HepG2 (cell line): ENCODE results near the gene GLIPR1L2. TPM values are rescaled to one million over a fixed set of nuclear protein-coding genes. Genes with fewer than 3 reads are reported as not detected.

Experiments used
- BRD4 ChIP-seq: sonication (generic); formaldehyde crosslinking; IDR thresholded peaks from 2 replicates; pipeline ENCODE4 v1.4.0; 2020; ENCODE audit warnings: missing genetic modification reagents
- CEBPZ ChIP-seq: IDR thresholded peaks from 2 replicates; pipeline ENCODE4 v1.6.1; 2012; ENCODE audit warnings: low read length, improper control_type of control experiment
- DPF2 ChIP-seq: sonication (generic); formaldehyde crosslinking; IDR thresholded peaks from 2 replicates; pipeline ENCODE4 v1.4.0; 2020; ENCODE audit warnings: mild to moderate bottlenecking, low read depth, missing genetic modification reagents, borderline replicate concordance
- HNRNPK ChIP-seq: fragments of 200-400 bp; formaldehyde crosslinking; IDR thresholded peaks from 2 replicates; pipeline ENCODE4 v1.6.1; 2018; ENCODE audit warnings: low read length, low read depth, moderate library complexity, mild to moderate bottlenecking; ENCODE audit not compliant: poor library complexity, severe bottlenecking
- MBNL3 ChIP-seq: fragments of 250-450 bp; sonication (Bioruptor Pico); conservative IDR thresholded peaks from 2 replicates; pipeline ENCODE4 v1.8.0; 2022; ENCODE audit warnings: mild to moderate bottlenecking, inconsistent platforms
- MLLT10 ChIP-seq: sonication (generic); formaldehyde crosslinking; IDR thresholded peaks from 2 replicates; pipeline ENCODE4 v1.4.0; 2020; ENCODE audit warnings: missing genetic modification reagents
- NFRKB ChIP-seq: fragments of 450-650 bp; IDR thresholded peaks from 2 replicates; pipeline ENCODE4 v1.6.1; 2017
- PRMT3 ChIP-seq: sonication (generic); formaldehyde crosslinking; IDR thresholded peaks from 2 replicates; pipeline ENCODE4 v1.8.1; 2022; ENCODE audit warnings: low read depth, mild to moderate bottlenecking, moderate library complexity, missing genetic modification reagents, borderline replicate concordance
- RAD51 ChIP-seq: fragments of 450-650 bp; IDR thresholded peaks from 2 replicates; pipeline ENCODE4 v1.6.1; 2016; ENCODE audit warnings: borderline replicate concordance
- SMYD3 ChIP-seq: sonication (generic); formaldehyde crosslinking; IDR thresholded peaks from 2 replicates; pipeline ENCODE4 v1.8.1; 2023; ENCODE audit warnings: mild to moderate bottlenecking, missing genetic modification reagents
- SNAPC2 ChIP-seq: sonication (generic); formaldehyde crosslinking; IDR thresholded peaks from 2 replicates; pipeline ENCODE4 v1.8.1; 2022; ENCODE audit warnings: mild to moderate bottlenecking, missing genetic modification reagents
- TBP ChIP-seq: sonication (generic); formaldehyde crosslinking; IDR thresholded peaks from 2 replicates; pipeline ENCODE4 v1.5.0; 2020; ENCODE audit warnings: missing genetic modification reagents
- TBX2 ChIP-seq: sonication (generic); formaldehyde crosslinking; IDR thresholded peaks from 2 replicates; pipeline ENCODE4 v1.5.0; 2020; ENCODE audit warnings: missing genetic modification reagents, mild to moderate bottlenecking, borderline replicate concordance
- TCF12 ChIP-seq, 2 experiments: fragments of 450-650 bp in 1 of 2; sonication (generic) in 1 of 2; formaldehyde crosslinking in 1 of 2; IDR thresholded peaks; 2 replicates each; pipeline versions ENCODE4 v1.6.1 to v1.8.0; 2017 to 2022; ENCODE audit warnings: antibody characterized with exemption in 1 of 2, mild to moderate bottlenecking in 1 of 2, missing genetic modification reagents in 1 of 2, moderate library complexity in 1 of 2
- TEAD2 ChIP-seq: sonication (generic); formaldehyde crosslinking; IDR thresholded peaks from 2 replicates; pipeline ENCODE4 v1.9.0; 2021; ENCODE audit warnings: missing genetic modification reagents
- TMF1 ChIP-seq: sonication (generic); formaldehyde crosslinking; IDR thresholded peaks from 2 replicates; pipeline ENCODE4 v1.8.1; 2022; ENCODE audit warnings: low read depth, missing genetic modification reagents
- ZNF124 ChIP-seq: sonication (generic); formaldehyde crosslinking; IDR thresholded peaks from 2 replicates; pipeline ENCODE4 v1.4.0; 2020; ENCODE audit warnings: missing genetic modification reagents
- ZNF350 ChIP-seq: sonication (generic); formaldehyde crosslinking; IDR thresholded peaks from 2 replicates; pipeline ENCODE4 v1.4.0; 2020; ENCODE audit warnings: mild to moderate bottlenecking, low read depth, missing genetic modification reagents, borderline replicate concordance
- ZNF354B ChIP-seq: sonication (generic); formaldehyde crosslinking; IDR thresholded peaks from 2 replicates; pipeline ENCODE4 v1.8.0; 2022; ENCODE audit warnings: mild to moderate bottlenecking, missing genetic modification reagents
- ZNF496 ChIP-seq: sonication (generic); formaldehyde crosslinking; IDR thresholded peaks from 2 replicates; pipeline ENCODE4 v1.8.1; 2023; ENCODE audit warnings: mild to moderate bottlenecking, moderate library complexity, missing genetic modification reagents; ENCODE audit not compliant: insufficient replicate concordance
- polyA plus RNA-seq, 8 experiments: library from polyadenylated mRNA; depleted of rRNA in 3 of 8; stranded (reverse) in 7 of 8; unstranded in 1 of 8; fragments of >200 nt; fragmentation: Illumina TruSeq in 4 of 8; extraction: Trizol in 4 of 8; gene quantifications; 2 replicates each; pipeline versions ENCODE4 v1.2.1 to v1.2.3, GENCODE V29; 2011 to 2016; ENCODE audit warnings: low read depth in 4 of 8, missing spikeins in 1 of 8, mixed read lengths in 1 of 8; ENCODE audit not compliant: insufficient read depth in 1 of 8
- total RNA-seq, 5 experiments: library from RNA; depleted of rRNA; stranded (reverse); fragments of >200 nt; fragmentation: Illumina TruSeq; extraction: Trizol; gene quantifications; 2 replicates each; pipeline ENCODE4 v1.2.3, GENCODE V29; 2016; ENCODE audit warnings: low read depth in 1 of 5
- TF ChIP-seq, protein P1 (sequence below): sonication (generic); formaldehyde crosslinking; IDR thresholded peaks from 2 replicates; pipeline ENCODE4 v1.4.0; 2020; ENCODE audit warnings: missing genetic modification reagents
- TF ChIP-seq, protein P2 (sequence below): sonication (generic); formaldehyde crosslinking; IDR thresholded peaks from 2 replicates; pipeline ENCODE4 v1.4.0; 2020; ENCODE audit warnings: missing genetic modification reagents

The GLIPR1L2 gene
- total and polyA plus RNA-seq, 2 of the 13 experiments (the other 11 are each of a cell fraction or from before 2014, with no cell fraction given): not detected

DNA sequence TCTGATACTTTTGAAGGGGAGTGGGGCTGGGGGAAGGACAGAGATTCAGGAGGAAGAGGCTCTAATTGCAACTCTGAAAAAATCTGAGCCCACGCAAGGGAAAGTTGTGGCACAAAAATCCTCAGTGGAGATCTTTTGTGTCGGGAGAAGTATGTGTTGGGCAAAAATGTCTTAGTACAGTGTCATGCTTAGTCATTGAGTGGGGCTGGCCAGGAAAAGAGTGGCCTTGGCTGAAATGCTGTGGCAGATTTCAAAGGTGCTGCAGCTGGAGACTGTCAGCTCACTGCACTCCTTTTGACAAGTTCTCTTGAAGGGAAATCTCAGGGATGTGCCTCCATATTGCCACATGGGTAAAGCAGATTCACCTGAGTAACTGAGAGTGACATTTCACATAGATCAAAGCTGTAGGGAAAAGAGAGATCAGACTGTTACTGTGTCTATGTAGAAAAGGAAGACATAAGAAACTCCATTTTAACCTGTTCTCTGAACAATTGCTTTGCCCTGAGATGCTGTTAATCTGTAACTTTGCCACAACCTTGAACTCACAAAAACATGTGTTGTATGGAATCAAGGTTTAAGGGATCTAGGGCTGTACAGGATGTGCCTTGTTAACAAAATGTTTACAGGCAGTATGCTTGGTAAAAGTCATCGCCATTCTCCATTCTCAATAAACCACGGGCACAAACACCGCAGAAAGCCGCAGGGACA lies 53.7 kb downstream of the GLIPR1L2 start (continued):
- TF ChIP-seq, protein P1, sequence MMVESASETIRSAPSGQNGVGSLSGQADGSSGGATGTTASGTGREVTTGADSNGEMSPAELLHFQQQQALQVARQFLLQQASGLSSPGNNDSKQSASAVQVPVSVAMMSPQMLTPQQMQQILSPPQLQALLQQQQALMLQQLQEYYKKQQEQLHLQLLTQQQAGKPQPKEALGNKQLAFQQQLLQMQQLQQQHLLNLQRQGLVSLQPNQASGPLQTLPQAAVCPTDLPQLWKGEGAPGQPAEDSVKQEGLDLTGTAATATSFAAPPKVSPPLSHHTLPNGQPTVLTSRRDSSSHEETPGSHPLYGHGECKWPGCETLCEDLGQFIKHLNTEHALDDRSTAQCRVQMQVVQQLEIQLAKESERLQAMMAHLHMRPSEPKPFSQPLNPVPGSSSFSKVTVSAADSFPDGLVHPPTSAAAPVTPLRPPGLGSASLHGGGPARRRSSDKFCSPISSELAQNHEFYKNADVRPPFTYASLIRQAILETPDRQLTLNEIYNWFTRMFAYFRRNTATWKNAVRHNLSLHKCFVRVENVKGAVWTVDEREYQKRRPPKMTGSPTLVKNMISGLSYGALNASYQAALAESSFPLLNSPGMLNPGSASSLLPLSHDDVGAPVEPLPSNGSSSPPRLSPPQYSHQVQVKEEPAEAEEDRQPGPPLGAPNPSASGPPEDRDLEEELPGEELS (CRISPR knock-in tag): peak; percentile 57
- TF ChIP-seq ZNF124 (CRISPR knock-in tag): no peak
- TF ChIP-seq ZNF354B (CRISPR knock-in tag): no peak
- TF ChIP-seq ZNF496: no peak
- no peak for TF ChIP-seq TMF1
- TF ChIP-seq MBNL3 (CRISPR knock-in tag): no peak
- no peak for TF ChIP-seq CEBPZ
- no peak for TF ChIP-seq PRMT3 (CRISPR knock-in tag)
- TF ChIP-seq, protein P2, sequence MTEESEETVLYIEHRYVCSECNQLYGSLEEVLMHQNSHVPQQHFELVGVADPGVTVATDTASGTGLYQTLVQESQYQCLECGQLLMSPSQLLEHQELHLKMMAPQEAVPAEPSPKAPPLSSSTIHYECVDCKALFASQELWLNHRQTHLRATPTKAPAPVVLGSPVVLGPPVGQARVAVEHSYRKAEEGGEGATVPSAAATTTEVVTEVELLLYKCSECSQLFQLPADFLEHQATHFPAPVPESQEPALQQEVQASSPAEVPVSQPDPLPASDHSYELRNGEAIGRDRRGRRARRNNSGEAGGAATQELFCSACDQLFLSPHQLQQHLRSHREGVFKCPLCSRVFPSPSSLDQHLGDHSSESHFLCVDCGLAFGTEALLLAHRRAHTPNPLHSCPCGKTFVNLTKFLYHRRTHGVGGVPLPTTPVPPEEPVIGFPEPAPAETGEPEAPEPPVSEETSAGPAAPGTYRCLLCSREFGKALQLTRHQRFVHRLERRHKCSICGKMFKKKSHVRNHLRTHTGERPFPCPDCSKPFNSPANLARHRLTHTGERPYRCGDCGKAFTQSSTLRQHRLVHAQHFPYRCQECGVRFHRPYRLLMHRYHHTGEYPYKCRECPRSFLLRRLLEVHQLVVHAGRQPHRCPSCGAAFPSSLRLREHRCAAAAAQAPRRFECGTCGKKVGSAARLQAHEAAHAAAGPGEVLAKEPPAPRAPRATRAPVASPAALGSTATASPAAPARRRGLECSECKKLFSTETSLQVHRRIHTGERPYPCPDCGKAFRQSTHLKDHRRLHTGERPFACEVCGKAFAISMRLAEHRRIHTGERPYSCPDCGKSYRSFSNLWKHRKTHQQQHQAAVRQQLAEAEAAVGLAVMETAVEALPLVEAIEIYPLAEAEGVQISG: no peak
- no peak for TF ChIP-seq SMYD3 (CRISPR knock-in tag)
- TF ChIP-seq HNRNPK: no peak
- no peak for TF ChIP-seq DPF2 (CRISPR knock-in tag)
- TF ChIP-seq BRD4 (CRISPR knock-in tag): peak; percentile 32; the same call in 1 of the 2 replicates
- no peak for TF ChIP-seq MLLT10 (CRISPR knock-in tag)
- TF ChIP-seq TCF12 (IDR thresholded peaks at IDR 0.05): no peak
- no peak for TF ChIP-seq TCF12 (CRISPR knock-in tag; IDR thresholded peaks at IDR 0.05)
- no peak for TF ChIP-seq TBP (CRISPR knock-in tag)
- TF ChIP-seq NFRKB: no peak
- no peak for TF ChIP-seq TEAD2 (CRISPR knock-in tag)
- TF ChIP-seq SNAPC2: no peak
- TF ChIP-seq TBX2: peak; percentile 23; the same call in 1 of the 2 replicates
- TF ChIP-seq ZNF350 (CRISPR knock-in tag): no peak
- TF ChIP-seq RAD51: no peak
